ENCODE measurements around the gene ACTBL2.
"Not testable (repeated sequence)": the region's sequence is repeated elsewhere in the genome, so short reads cannot be mapped to it uniquely, and the experiment has no call there.

Gene ACTBL2

DNA sequence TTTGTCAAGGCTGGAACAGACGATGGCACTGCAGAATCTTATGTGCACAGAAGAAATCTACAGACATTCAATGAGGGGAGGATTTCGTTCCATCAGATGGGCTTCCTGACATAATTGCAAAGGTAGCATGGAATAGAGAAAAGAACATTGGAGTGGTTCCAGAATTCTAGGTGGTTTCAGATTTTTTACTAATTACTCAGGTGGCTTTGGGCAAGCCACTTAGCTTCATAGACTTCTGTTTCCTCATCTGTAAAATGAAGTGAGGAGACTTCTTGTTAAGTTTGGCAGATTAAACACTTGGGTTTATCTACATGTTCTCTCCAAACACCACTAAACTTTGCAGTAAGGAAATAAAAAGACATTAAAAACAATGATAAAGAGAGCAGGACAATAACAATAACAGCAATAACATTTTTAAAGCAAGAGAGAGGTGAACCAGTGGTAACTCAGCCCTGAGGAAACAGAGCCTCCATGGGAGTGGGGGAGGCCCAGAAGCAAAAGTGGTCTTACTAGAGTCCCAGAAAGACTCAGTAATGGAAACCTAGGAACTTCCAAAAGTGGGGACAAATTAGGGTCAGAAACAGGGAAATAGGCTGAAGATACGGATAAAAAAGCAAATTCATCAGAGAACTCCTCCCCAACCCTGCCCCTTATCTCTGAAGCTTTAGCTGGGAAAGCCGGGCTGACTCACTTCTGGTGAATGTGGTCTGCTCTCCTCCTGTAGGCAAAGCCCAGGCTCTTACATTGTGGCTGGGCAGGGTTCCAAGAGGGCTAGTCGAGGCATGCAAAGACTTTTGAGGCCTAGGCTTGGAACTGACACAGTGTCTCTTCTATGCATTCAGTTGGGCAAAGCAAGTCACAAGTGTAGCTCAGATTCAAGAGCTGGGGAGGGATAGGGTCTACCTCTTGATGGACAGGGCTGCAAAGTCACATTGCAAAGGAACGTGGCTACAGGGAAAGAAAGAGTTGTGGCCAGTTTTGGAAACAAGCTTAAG is 11.8 kb upstream of the ACTBL2 start:
- in situ Hi-C loops (cut with MboI; ENCODE audit: low sequenced_read_pairs) = no loop called here

DNA sequence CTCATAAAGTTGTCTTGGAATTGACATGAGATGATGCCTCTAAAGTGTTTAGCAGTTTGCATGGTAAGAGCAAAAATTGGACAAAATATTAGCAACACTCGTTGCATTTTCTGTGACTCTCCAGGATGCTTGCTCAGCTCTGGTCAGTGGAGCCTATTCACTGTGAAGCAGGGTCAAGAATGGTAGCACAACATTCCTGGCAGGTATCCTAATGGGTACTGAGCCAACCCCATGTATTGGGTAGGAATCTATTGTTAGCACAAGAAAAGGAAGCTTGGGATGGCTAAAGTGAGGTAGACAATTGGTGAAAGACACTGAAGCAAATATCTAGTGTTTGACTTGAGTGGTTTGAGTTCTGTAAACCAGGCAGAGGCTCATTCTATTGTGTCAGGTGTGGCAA is 10.4 kb upstream of the ACTBL2 start:
- in situ Hi-C loops (cut with MboI; ENCODE audit: low sequenced_read_pairs) = no loop called here

DNA sequence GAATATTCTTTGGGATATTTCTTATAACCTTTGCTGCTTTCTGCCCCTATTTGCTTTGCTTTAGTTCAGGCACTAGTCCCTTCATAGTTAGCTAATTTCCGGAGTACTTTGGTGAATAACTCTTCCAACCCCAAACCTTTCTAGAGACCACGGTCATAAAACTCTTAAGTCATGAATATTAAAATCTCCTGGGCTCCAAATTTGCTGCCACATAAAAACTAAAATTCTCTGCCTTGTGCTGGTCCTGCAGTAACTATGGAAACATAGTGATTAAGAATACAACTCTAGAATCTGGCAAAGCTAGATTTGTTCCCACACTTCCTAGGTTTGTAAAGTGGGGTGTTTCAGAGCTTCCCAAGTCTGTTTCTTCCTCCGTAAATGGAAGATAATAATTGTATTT is 10.0 kb upstream of the ACTBL2 start:
- in situ Hi-C loops (cut with MboI; ENCODE audit: low sequenced_read_pairs) = no loop called here

DNA sequence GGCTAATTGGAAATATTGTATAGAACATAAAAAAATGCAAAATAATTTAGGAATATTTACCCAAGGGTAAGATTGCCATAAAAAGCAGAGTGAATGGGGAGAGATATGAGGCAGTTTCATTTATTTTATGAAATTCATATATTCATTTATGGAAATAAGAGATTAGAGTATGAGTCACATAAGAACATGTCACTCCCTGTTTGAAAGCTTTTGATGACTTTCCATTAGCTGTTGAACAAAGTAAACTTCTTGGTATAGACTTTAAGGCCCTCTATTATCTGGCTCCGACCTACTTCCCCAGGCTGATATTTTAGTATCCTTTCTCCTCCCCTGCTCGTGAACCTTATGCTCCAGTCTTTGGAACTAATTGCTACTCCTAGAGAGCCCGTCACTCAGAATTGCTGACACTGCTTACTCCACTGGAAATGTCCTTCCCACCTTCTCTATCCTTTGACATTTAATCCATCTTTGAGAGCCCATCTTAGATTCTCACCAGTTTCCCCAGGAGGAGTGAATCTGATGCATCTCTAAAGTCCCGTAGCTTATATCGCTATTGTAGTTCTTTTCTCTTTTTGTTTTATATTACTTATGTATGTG is 8.9 kb upstream of the ACTBL2 start:
- in situ Hi-C loops (cut with MboI; ENCODE audit: low sequenced_read_pairs) = no loop called here

DNA sequence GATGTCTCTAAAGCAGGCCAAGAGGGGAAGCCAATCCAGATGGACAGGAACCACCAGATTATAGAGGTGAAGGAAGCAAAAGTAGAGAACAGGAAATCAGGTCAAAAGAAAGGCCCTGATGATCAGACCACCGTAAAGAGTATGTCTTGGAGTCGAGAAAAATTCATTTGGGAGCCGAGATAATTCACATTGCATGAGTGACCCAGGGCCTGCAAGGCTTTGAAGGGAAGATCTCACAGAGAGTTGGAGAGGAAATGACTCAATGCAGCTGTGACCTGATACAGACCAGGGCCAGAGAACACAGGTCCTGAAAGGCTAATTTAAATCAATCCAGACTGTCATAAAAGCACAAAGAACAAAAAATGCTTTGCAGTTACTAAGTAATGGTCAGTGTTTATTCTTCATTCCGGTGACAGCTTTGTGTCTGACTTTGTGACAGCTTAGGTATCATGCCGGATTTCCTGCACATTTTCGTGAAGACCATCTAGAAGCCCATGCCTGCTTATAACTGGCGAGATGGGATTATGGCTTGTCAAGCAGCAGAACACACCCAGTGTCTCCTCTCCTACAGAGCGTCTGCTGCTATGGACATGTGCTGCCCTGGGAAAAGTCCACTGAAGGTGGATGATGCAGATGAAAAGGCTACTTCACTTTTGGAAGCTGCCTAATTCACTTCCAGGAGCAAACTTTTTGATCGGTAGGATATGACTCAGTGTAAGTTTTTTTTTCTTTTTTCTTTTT is 5.8 kb upstream of the ACTBL2 start:
- in situ Hi-C loops (cut with MboI; ENCODE audit: low sequenced_read_pairs) = no loop called here

DNA sequence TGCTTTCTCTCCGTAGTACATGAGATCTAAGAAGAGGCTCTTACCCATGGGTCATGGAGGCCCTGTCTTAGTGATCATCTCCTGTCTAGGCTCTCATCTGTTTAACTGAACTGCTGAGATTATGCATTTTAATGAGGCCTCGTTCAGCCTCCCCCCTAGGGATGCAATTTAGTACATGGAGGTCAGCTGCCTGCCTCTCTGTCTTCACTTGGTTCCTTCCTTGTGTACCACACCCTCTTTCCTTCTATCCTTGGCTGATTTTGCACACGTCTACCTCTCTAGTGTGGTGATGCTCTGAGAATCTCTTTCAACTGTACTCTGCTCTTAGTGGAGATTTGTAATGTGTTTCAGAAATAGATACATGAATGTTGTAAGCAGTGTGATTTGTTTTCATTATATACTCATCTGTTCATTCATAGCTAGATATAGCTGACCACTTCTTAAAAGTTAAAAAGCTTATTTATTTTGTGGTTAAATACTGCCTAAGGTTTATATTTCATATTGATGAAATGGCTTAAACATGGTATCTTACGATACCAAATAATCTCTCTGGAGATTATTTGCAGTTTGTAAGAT is 3.5 kb upstream of the ACTBL2 start:
- in situ Hi-C loops (cut with MboI; ENCODE audit: low sequenced_read_pairs) = no loop called here

DNA sequence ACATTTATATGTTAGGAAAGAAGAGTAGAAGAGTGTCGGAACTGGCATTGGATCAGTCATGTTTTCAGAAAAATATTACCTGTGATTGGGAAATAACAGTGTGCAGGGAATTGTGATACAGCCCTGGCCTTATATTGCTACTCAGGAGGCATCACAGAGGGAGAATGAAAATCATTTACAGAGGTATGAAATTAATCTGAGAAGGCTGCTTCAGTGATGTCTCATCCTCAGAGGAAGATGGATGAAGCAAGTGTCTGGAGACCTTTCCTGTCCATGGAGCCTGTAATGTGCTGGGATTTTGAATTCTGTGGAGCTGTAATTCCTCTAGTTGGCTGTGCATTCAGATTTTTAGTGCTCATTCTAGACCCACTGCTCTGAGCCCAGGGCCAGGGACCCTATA is 3.8 kb downstream of the ACTBL2 start:
- in situ Hi-C loops (cut with MboI; ENCODE audit: low sequenced_read_pairs) = no loop called here

DNA sequence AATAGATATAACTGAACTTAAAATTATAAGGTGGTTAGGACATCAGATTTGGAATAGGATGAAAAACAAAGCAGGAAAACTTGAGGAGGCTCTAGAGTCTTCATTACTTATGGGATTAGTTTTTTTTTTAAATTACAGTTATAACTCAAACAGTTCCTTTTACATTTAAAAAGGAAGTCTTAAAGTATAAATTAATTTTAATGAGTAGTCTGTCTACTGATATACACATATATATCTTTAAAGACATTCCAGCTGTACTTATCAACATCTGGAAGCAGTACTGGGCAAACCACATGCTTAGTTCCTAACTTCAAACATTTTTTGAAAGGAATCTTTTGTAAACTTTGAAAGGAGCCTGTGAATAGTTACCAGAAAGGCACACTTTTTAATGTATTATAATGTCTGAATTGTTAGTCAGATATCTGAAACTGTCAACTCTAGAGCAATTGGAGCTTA is 6.0 kb downstream of the ACTBL2 start:
- in situ Hi-C loops (cut with MboI; ENCODE audit: low sequenced_read_pairs) = no loop called here

DNA sequence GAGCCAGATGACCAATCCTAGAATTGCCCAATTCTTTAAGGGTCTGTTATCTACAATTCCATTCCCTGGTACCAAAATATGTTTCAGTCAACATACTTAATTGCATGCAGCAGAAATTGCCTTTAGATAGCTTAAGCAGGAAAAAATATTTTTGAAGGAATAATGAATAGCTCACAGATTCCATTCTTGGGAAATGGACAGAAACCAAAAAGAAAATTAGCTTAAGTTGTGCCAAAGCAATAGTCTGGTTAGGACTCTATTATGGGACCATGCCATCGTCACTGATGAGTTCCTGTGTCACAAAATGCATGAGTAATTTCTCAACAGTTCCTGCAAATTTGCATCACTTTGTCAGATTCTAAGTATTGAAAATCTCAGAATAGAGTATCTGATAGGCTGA is 12.3 kb downstream of the ACTBL2 start:
- in situ Hi-C loops (cut with MboI; ENCODE audit: low sequenced_read_pairs) = no loop called here

DNA sequence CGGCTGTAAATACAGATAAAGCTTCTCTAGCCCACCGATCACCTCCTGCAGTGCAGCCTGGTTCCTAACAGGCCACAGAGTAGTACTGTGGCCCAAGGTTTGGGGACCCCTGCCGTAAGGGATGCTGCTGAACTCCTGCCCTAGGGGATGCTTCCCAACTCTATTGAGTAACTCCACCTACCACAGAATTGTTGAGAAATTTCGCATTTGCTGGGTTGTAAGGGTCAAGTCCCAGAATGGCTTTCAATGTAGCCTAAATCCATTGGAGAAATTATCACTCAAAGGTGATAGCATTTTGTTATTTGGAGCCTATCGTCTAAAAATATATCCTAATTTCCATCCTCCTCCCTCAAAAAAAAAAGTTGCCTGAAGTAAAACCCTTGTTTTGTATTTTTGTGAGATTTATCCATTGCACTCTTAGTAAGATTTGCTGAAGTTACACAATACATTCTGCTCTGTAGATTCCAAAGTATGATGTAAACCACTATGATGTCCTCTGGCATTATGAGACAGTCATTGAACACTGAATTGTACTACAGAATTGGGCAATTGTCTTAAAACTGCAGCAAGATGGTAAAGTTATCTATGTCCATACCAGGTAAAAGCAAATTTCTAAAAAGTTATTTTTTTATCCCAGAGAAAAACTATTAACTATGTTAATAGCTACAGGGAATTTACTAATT is 14.0 kb downstream of the ACTBL2 start:
- in situ Hi-C loops (cut with MboI; ENCODE audit: low sequenced_read_pairs) = no loop called here

DNA sequence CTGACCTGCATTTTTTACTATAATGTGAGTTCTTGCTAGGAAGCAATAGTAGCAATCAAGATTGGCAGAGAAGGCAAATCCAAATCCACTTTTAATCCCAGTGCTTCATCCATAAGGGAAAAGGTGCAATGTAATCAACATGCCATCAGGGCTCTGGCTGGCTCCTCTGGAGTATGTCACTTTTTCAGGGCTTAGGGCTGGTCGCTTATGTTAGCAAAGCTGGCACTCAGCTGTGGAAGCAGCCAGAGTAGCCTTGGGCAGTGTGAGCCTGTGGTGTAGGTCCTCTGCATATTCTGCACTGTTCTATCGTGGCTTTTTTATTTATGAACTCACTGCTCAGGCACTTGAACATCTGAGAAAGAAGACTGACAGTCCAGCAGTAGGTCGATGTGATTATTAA is 16.1 kb downstream of the ACTBL2 start:
- in situ Hi-C loops (cut with MboI; ENCODE audit: low sequenced_read_pairs) = no loop called here

DNA sequence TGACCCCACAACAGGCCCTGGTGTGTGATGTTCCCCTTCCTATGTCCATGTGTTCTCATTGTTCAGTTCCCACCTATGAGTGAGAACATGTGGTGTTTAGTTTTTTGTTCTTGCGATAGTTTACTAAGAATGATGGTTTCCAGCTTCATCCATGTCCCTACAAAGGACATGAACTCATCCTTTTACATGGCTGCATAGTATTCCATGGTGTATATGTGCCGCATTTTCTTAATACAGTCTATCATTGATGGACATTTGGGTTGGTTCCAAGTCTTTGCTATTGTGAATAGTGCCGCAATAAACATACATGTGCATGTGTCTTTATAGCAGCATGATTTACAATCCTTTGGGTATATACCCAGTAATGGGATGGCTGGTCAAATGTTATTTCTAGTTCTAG is 22.6 kb downstream of the ACTBL2 start:
- in situ Hi-C loops (cut with MboI; ENCODE audit: low sequenced_read_pairs) = not testable (repeated sequence)

DNA sequence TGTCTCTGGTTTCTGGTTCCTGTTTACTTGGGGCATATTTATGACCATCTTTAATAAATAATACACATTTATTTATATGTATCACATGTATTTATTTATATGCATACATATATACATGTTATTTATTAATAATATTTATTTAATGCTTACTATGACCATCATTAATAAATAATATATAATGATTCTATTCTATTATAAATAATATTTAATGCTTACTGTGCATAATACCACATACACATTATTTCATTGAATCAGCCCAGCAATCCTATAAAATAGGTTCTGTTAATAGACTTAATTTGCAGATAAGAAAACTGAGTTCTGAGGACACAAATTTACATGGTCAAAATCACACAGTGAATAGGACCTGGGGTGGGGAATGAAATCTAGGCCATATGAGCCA is 24.2 kb downstream of the ACTBL2 start:
- in situ Hi-C loops (cut with MboI; ENCODE audit: low sequenced_read_pairs) = no loop called here

DNA sequence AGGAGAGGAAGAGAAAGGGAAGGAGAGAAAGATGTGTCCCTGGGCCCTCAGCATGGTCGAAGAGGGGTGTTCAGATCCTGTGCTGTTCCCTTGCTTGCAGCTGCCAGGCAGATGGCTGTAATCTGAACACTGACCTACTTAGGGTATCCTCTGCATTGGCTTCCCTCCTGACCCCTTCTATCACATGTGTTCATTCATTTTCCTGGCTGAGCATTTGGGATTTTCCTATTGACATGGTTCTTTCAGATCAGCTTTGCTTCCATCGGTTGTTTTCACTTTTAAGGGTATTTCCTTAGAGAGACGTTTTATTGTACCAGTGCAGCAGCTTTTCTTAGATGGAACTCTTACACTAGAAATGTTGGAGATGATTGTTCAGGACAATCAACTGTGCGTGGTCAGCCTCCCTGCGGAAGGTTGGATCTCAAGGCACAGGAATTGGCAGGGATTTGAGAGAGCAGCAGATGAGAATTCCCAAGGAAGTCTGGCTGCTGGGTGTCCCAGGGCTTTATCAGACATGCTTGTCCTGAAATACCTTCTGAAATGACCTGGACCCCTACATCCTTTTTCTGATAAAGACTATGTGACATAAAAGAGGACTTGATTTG is 26.0 kb downstream of the ACTBL2 start:
- in situ Hi-C loops (cut with MboI; ENCODE audit: low sequenced_read_pairs) = no loop called here

DNA sequence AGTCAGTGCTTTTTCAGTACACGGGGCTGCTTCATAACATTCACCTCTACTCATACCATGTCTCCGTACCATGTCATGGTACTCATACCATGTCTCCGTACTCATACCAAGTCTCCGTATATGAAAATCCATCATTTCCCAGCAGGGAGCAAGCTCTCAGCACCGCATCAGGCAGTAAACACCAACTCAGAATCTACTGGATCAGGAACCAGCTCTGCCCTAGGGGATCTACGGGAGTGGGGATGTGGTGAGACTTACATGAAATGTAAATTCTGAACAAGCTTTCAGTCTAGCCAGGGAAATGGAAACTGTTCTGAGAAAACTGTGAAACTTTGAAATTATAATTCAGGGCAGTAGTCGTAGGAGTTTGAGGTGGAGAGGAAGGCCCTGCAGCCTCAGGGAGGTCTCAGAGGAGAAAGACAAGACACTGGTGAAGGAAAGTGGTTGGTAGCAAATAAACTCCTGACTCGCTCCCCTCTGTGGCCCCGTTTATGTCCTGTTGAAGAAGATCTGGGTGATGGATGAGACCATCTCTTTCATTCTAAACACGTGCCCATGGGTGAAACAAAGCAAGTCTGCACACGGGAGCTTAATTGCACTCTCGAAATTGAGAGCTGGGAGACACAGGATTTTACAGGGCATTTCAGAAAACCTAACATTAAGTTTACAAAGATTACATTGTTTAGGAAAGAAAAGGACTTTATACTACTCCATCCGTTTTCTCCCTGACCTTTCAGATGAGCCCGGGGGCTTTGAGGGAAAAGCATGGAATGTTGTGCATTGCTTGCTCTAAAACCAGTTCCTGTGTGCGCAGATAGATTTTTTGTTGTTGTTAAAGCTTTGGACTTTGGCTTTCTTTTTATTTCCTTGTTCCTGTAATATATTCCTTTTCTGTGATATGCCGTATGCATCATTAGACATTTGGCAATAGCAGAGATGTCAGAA is 26.8 kb downstream of the ACTBL2 start:
- in situ Hi-C loops (cut with MboI; ENCODE audit: low sequenced_read_pairs) = no loop called here

DNA sequence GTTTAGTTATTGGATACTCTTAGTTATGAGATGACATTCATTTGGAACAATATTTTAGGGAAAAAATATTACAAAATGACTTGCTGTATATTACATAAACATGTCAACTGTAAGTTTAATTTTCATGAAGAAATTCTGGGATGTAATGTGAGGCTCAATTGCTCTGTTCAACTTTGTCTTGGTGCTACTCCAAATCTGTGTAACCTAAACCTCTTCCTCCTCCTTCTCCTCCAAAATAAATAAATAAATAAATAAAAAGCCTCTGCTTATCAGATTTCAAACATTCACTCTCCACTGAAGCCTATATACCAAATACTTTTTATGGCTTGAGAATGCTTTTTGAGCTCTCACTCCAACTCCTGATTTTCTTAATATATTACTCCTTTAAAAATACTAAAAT is 27.7 kb downstream of the ACTBL2 start:
- in situ Hi-C loops (cut with MboI; ENCODE audit: low sequenced_read_pairs) = no loop called here

DNA sequence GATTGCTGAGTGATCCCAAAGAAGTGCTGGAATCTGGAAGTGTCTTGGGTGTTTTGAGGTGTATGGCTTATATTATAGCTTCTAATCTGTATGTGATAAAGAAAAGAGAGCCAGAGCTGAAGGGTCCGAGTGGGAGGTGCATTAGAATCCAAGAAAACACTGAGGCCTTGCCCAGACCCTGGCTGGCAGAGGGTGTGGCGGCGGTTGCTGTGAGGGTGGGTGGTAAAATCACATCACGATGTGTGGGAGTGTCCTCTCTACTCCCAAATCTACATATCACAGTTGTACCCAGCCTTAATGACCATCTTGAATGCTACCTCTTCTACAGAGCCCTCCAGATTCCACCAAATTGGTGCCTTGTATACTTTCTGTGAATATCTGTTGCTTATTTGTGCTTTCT is 28.9 kb downstream of the ACTBL2 start:
- in situ Hi-C loops (cut with MboI; ENCODE audit: low sequenced_read_pairs) = no loop called here

DNA sequence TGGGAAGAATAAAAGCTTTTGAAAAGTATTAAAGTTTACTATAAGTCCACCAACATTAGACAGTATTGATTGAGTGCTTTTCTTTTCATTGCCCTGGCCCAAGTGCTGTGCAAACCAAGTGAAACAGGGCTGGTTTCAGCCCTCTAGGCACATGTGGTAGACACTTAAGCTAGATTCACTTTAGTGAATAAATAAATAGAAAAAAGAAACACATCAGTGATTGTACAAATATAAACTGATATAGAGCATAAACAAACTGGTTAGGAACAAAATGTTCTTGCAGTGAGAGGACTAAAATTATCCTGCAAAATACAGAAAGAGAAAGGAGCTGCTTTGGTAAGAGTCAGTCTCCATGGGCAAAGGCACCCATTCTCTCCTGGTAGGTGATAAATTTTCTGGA is 29.7 kb downstream of the ACTBL2 start:
- in situ Hi-C loops (cut with MboI; ENCODE audit: low sequenced_read_pairs) = no loop called here
